Endothelial cell of umbilical vein (primary cell): ENCODE data around the gene POFUT2. TPM values are rescaled to one million over a fixed set of nuclear protein-coding genes. Genes with fewer than 3 reads are reported as not detected.

ENCODE experiments used
- BruUV-seq: library from RNA; stranded (reverse); fragments of 400-500 nt; replicated peaks from 2 replicates; lab custom pipeline; 2021; lab: Mats Ljungman, UMichigan
- CTCF ChIA-PET: fragments of 300-600, 350-600 bp; sonication (Branson Sonifier 250); formaldehyde crosslinking; loops from one replicate; lab custom pipeline; 2021; ENCODE audit warnings: antibody characterized with exemption, inconsistent platforms; lab: Charles Lee
- POLR2A ChIA-PET: fragments of 300-600, 350-600 bp; sonication (Branson Sonifier 250); formaldehyde crosslinking; loops from one replicate; lab custom pipeline; 2021; ENCODE audit warnings: antibody characterized with exemption, inconsistent platforms; lab: Charles Lee
- DNase-seq: peaks from one replicate; pipeline ENCODE4 v3.0.0-alpha.2; 2011; ENCODE audit warnings: low read depth, low spot score
- FAIRE-seq: peaks from 2 replicates; lab custom pipeline; 2011; peaks lifted over from hg19 to GRCh38; lab: Jason Lieb, UNC
- H2AFZ ChIP-seq: 2 replicates; pipeline ENCODE4 v1.6.0; 2012; ENCODE audit warnings: low read depth, low read length, control low read depth, inconsistent platforms
- H3K27ac ChIP-seq: 2 replicates; pipeline ENCODE4 v1.5.1; 2011; ENCODE audit warnings: low read depth, mild to moderate bottlenecking, control low read depth, low read length, moderate library complexity; ENCODE audit not compliant: insufficient read depth
- H3K27me3 ChIP-seq, 2 experiments: 2 replicates each; pipeline versions ENCODE4 v1.6.0 to v1.6.1; 2011; ENCODE audit warnings: low read length in 2 of 2, mixed read lengths in 1 of 2; ENCODE audit not compliant: control insufficient read depth in 2 of 2, insufficient read depth in 2 of 2
- H3K36me3 ChIP-seq, 2 experiments: 2 replicates in 1 of 2; 3 replicates in 1 of 2; pipeline ENCODE4 v1.5.1; 2011; ENCODE audit warnings: low read length in 2 of 2, mild to moderate bottlenecking in 1 of 2, moderate library complexity in 1 of 2; ENCODE audit not compliant: control insufficient read depth in 2 of 2, insufficient read depth in 2 of 2; ENCODE audit errors: extremely low read depth in 1 of 2
- H3K4me1 ChIP-seq: 3 replicates; pipeline ENCODE4 v1.5.1; 2011; ENCODE audit warnings: mild to moderate bottlenecking, low read length; ENCODE audit not compliant: control insufficient read depth, insufficient read depth; ENCODE audit errors: extremely low read depth
- H3K4me2 ChIP-seq: 2 replicates; pipeline ENCODE4 v1.6.1; 2011; ENCODE audit warnings: low read length, control low read depth, mixed read lengths; ENCODE audit not compliant: insufficient read depth
- H3K4me3 ChIP-seq, 3 experiments: fragments of 200-600 bp in 1 of 3; sonication (generic), shearing (Covaris generic) in 1 of 3; replicated peaks in 1 of 3; 2 replicates each; pipeline ENCODE4 v1.5.1; 2011 to 2016; ENCODE audit warnings: control low read depth in 3 of 3, low read length in 3 of 3, mild to moderate bottlenecking in 2 of 3, inconsistent platforms in 1 of 3, low read depth in 1 of 3, moderate library complexity in 1 of 3; ENCODE audit not compliant: insufficient read depth in 1 of 3
- H3K79me2 ChIP-seq: 2 replicates; pipeline ENCODE4 v1.6.0; 2012; ENCODE audit warnings: low read length, inconsistent platforms; ENCODE audit not compliant: control insufficient read depth, insufficient read depth
- H3K9ac ChIP-seq: replicated peaks from 2 replicates; pipeline ENCODE3; 2011; ENCODE audit warnings: low read length, control low read depth; ENCODE audit not compliant: insufficient read depth; ENCODE audit errors: extremely low read depth
- H3K9me1 ChIP-seq: replicated peaks from 3 replicates; pipeline ENCODE4 v1.6.0; 2011; ENCODE audit warnings: mild to moderate bottlenecking, low read length; ENCODE audit not compliant: control insufficient read depth, insufficient read depth; ENCODE audit errors: extremely low read depth
- H3K9me3 ChIP-seq: replicated peaks from 2 replicates; pipeline ENCODE4 v1.5.1; 2012; ENCODE audit warnings: low read length, inconsistent platforms; ENCODE audit not compliant: control insufficient read depth, insufficient read depth
- H4K20me1 ChIP-seq: replicated peaks from 2 replicates; pipeline ENCODE3; 2011; ENCODE audit warnings: mild to moderate bottlenecking, low read length; ENCODE audit not compliant: control insufficient read depth, insufficient read depth; ENCODE audit errors: extremely low read depth
- CTCF ChIP-seq, 2 donors: IDR thresholded peaks; 1 replicate in 1 of 2; 2 replicates in 1 of 2; pipeline ENCODE4 v1.5.1; 2011; ENCODE audit warnings: low read length in 2 of 2, mild to moderate bottlenecking in 2 of 2, moderate library complexity in 2 of 2, control low read depth in 1 of 2, inconsistent platforms in 1 of 2, low read depth in 1 of 2; ENCODE audit not compliant: insufficient read depth in 1 of 2; ENCODE audit errors: extremely low read depth in 1 of 2
- EZH2 ChIP-seq: IDR thresholded peaks from 2 replicates; pipeline ENCODE4 v1.6.1; 2012; ENCODE audit warnings: borderline replicate concordance, low read depth, mild to moderate bottlenecking, moderate library complexity, low read length, inconsistent platforms; ENCODE audit not compliant: severe bottlenecking
- FOS ChIP-seq: IDR thresholded peaks from 2 replicates; pipeline ENCODE4 v1.6.1; 2011; ENCODE audit warnings: mild to moderate bottlenecking, low read length, moderate library complexity, borderline replicate concordance; ENCODE audit not compliant: insufficient read depth
- GATA2 ChIP-seq: IDR thresholded peaks from 2 replicates; pipeline ENCODE4 v1.7.0; 2011; ENCODE audit warnings: low read depth, mild to moderate bottlenecking, moderate library complexity, mixed read lengths, low read length; ENCODE audit not compliant: insufficient read length, insufficient read depth
- JUN ChIP-seq: IDR thresholded peaks from 2 replicates; pipeline ENCODE4 v1.6.1; 2011; ENCODE audit warnings: borderline replicate concordance, low read depth; ENCODE audit not compliant: insufficient read length, insufficient read depth
- POLR2A ChIP-seq: IDR thresholded peaks from 2 replicates; pipeline ENCODE4 v1.6.1; 2012; ENCODE audit warnings: low read depth, mild to moderate bottlenecking, control low read depth, low read length
- POLR2AphosphoS5 ChIP-seq: IDR thresholded peaks from 2 replicates; pipeline ENCODE4 v1.6.1; 2012; ENCODE audit warnings: low read depth, mild to moderate bottlenecking, control low read depth, low read length, moderate library complexity; ENCODE audit not compliant: insufficient read depth
- dilution Hi-C: fragments of 300-500 bp; cut with MboI; formaldehyde crosslinking; loops from one replicate; pipeline ENCODE4 v1.15.0; 2019; ENCODE audit warnings: low sequenced_read_pairs; ENCODE audit not compliant: extremely low pct_ligation_motif_present
- intact Hi-C: fragments of 100-400 bp; cut with micrococcal nuclease; formaldehyde crosslinking; loops from one replicate; pipeline ENCODE4 v1.10.0; 2022
- polyA plus RNA-seq, 4 experiments: library from polyadenylated mRNA; depleted of rRNA in 3 of 4; stranded (reverse) in 3 of 4; unstranded in 1 of 4; fragments of >200 nt; gene quantifications; 2 replicates each; pipeline versions ENCODE4 v1.2.1 to v1.2.3, GENCODE V29; 2011 to 2012; ENCODE audit warnings: missing spikeins in 1 of 4
- total RNA-seq: library from RNA; stranded (reverse); gene quantifications from 2 replicates; pipeline ENCODE4 v1.2.3, GENCODE V29; 2021

Gene POFUT2
- total and polyA plus RNA-seq, 2 donors (not counting 3 experiments of a cell fraction or from before 2014, with no cell fraction given): 30.7 to 47.5 TPM

- TF ChIP-seq POLR2A (no peak), CTCF (IDR thresholded peaks at IDR 0.05; ENCODE audit: extremely low read depth in 1 of 2, insufficient read depth in 1 of 2, low read depth in 1 of 2, low read length in 2 of 2) (no peak), POLR2AphosphoS5 (no peak), GATA2 (no peak), EZH2 (no peak), FOS (no peak), JUN (no peak)
- no peaks in the 10 kb centered on the region for H3K9me1 ChIP-seq
- H3K4me3 ChIP-seq: no peak overlapping the region
- dilution Hi-C loops (no loop called here), intact Hi-C loops (no loop called here)
- H3K4me1 ChIP-seq: peaks cover 2% of the 10 kb centered on the region
- H4K20me1 ChIP-seq: no peaks in the 10 kb centered on the region
- DNase-seq (no peak), FAIRE-seq (no peak)
- H3K4me2 ChIP-seq: no peak overlapping the region
- CTCF ChIA-PET: no interaction called here
- no peaks in the 10 kb centered on the region for H3K9me3 ChIP-seq
- no peak overlapping the region for H3K27ac ChIP-seq
- no peaks in the 10 kb centered on the region for H3K27me3 ChIP-seq
- no peaks in the 10 kb centered on the region for H3K36me3 ChIP-seq
- BruUV-seq: no TSS peak
- POLR2A ChIA-PET: no interaction called here
- H3K9ac ChIP-seq: no peak overlapping the region
- no peaks in the 10 kb centered on the region for H3K79me2 ChIP-seq
- H2AFZ ChIP-seq: no peak overlapping the region
These were observed 37.8 kb upstream of the POFUT2 start for GRCh38 chr21:45325206-45326168.
